Measurements from ENCODE around the gene HOXB13.

- no peak for TF ChIP-seq MAFK (conservative IDR thresholded peaks at IDR 0.05 in 1 of 2, IDR thresholded peaks at IDR 0.05 in 1 of 2; ENCODE audit: low read length in 2 of 2)
- no peak for TF ChIP-seq BHLHE40 (IDR thresholded peaks at IDR 0.05; ENCODE audit: low read length)
- no peak for TF ChIP-seq HOMEZ (CRISPR knock-in tag; IDR thresholded peaks at IDR 0.05; ENCODE audit: low read depth)
- no peak for TF ChIP-seq CTCF (CRISPR knock-in tag; IDR thresholded peaks at IDR 0.05)
- TF ChIP-seq POLR2A (IDR thresholded peaks at IDR 0.05; ENCODE audit: insufficient read depth in 1 of 2, low read depth in 2 of 2, low read length in 2 of 2): no peak
- TF ChIP-seq BCLAF1 (IDR thresholded peaks at IDR 0.05): no peak
- TF ChIP-seq MYC (CRISPR knock-in tag; IDR thresholded peaks at IDR 0.05; ENCODE audit: borderline replicate concordance): no peak
- TF ChIP-seq ZUFSP (CRISPR knock-in tag; IDR thresholded peaks at IDR 0.05; ENCODE audit: borderline replicate concordance): no peak
- TF ChIP-seq ZNF546 (CRISPR knock-in tag; conservative IDR thresholded peaks at IDR 0.05): no peak
- TF ChIP-seq CREB1 (IDR thresholded peaks at IDR 0.05): no peak
- no peak for TF ChIP-seq CREB1 (CRISPR knock-in tag; IDR thresholded peaks at IDR 0.05)
- TF ChIP-seq RBM22 (optimal IDR thresholded peaks at IDR 0.05; ENCODE audit: low read length): no peak
- TF ChIP-seq PHF21A (CRISPR knock-in tag; IDR thresholded peaks at IDR 0.05): no peak
These were observed 23.9 kb downstream of the HOXB13 start for GRCh38 chr17:48704361-48705248.

Measured in HepG2 (cell line).